Trophoblast cell (in vitro differentiated cells and primary cell): ENCODE data around the gene POPDC2.

Experiments used
- DNase-seq, 2 donors: peaks; one replicate each; pipeline ENCODE4 v3.0.0-alpha.2; 2016
- H2AFZ ChIP-seq: 2 replicates; pipeline ENCODE4 v1.6.1; 2013; ENCODE audit warnings: low read length, moderate library complexity, mild to moderate bottlenecking; ENCODE audit not compliant: insufficient read depth, poor library complexity
- H2AK5ac ChIP-seq: 2 replicates; pipeline ENCODE4 v1.6.1; 2013; ENCODE audit warnings: mild to moderate bottlenecking, low read length
- H2BK120ac ChIP-seq: 2 replicates; pipeline ENCODE4 v1.6.1; 2013; ENCODE audit warnings: low read length, mild to moderate bottlenecking, moderate library complexity; ENCODE audit not compliant: insufficient read depth, poor library complexity
- H2BK12ac ChIP-seq: 2 replicates; pipeline ENCODE4 v1.6.1; 2013; ENCODE audit warnings: mild to moderate bottlenecking, low read length, moderate library complexity
- H2BK5ac ChIP-seq: 2 replicates; pipeline ENCODE4 v1.6.1; 2013; ENCODE audit warnings: low read length, low read depth, moderate library complexity, mild to moderate bottlenecking; ENCODE audit not compliant: poor library complexity
- H3K14ac ChIP-seq: 2 replicates; pipeline ENCODE4 v1.6.1; 2013; ENCODE audit warnings: mild to moderate bottlenecking, low read length
- H3K18ac ChIP-seq: 2 replicates; pipeline ENCODE4 v1.6.1; 2013; ENCODE audit warnings: mild to moderate bottlenecking, low read length
- H3K23ac ChIP-seq: 2 replicates; pipeline ENCODE4 v1.6.1; 2013; ENCODE audit warnings: low read length
- H3K27ac ChIP-seq: 2 replicates; pipeline ENCODE4 v1.5.1; 2013; ENCODE audit warnings: low read depth, mild to moderate bottlenecking, inconsistent platforms, low read length, moderate library complexity
- H3K27me3 ChIP-seq: 2 replicates; pipeline ENCODE4 v1.6.1; 2013; ENCODE audit warnings: inconsistent platforms, mild to moderate bottlenecking, low read length, moderate library complexity; ENCODE audit not compliant: insufficient read depth
- H3K36me3 ChIP-seq, 2 experiments: 1 replicate in 1 of 2; 2 replicates in 1 of 2; pipeline ENCODE4 v1.6.1; 2013; ENCODE audit warnings: low read length in 2 of 2, mild to moderate bottlenecking in 2 of 2, moderate library complexity in 1 of 2; ENCODE audit not compliant: insufficient read depth in 2 of 2, control insufficient read depth in 1 of 2
- H3K4ac ChIP-seq: 2 replicates; pipeline ENCODE4 v1.6.1; 2013; ENCODE audit warnings: low read depth, mild to moderate bottlenecking, low read length, moderate library complexity
- H3K4me1 ChIP-seq, 2 experiments: 1 replicate in 1 of 2; 2 replicates in 1 of 2; pipeline ENCODE4 v1.6.1; 2013; ENCODE audit warnings: low read length in 2 of 2, mild to moderate bottlenecking in 2 of 2, moderate library complexity in 1 of 2; ENCODE audit not compliant: insufficient read depth in 2 of 2, control insufficient read depth in 1 of 2
- H3K4me2 ChIP-seq: 2 replicates; pipeline ENCODE4 v1.6.1; 2013; ENCODE audit warnings: inconsistent platforms, mild to moderate bottlenecking, low read length, moderate library complexity
- H3K4me3 ChIP-seq: 2 replicates; pipeline ENCODE4 v1.5.1; 2013; ENCODE audit warnings: mild to moderate bottlenecking, low read depth, low read length, inconsistent platforms
- H3K79me1 ChIP-seq: one replicate; pipeline ENCODE4 v1.6.1; 2013; ENCODE audit warnings: low read length
- H3K79me2 ChIP-seq: 2 replicates; pipeline ENCODE4 v1.6.1; 2013; ENCODE audit warnings: low read length, mild to moderate bottlenecking; ENCODE audit not compliant: control insufficient read depth, insufficient read depth, poor library complexity
- H3K9ac ChIP-seq: 2 replicates; pipeline ENCODE4 v1.6.1; 2013; ENCODE audit warnings: mild to moderate bottlenecking, low read length
- H3K9me3 ChIP-seq: 2 replicates; pipeline ENCODE4 v1.6.1; 2013; ENCODE audit warnings: low read depth, mild to moderate bottlenecking, control low read depth, inconsistent platforms, low read length; ENCODE audit not compliant: insufficient read depth
- H4K12ac ChIP-seq: 2 replicates; pipeline ENCODE4 v1.6.1; 2013; ENCODE audit warnings: low read depth, mild to moderate bottlenecking, low read length, moderate library complexity
- H4K8ac ChIP-seq: 2 replicates; pipeline ENCODE4 v1.6.1; 2013; ENCODE audit warnings: low read depth, mild to moderate bottlenecking, low read length, moderate library complexity
- H4K91ac ChIP-seq: one replicate; pipeline ENCODE4 v1.6.1; 2013; ENCODE audit warnings: low read depth, mild to moderate bottlenecking, low read length, moderate library complexity
- WGBS: extraction: QIAGEN DNeasy Blood & Tissue Kit; methylation state at CpG from one replicate; pipeline ENCODE4 v1.1.7; 2013; ENCODE audit warnings: missing lambda C conversion rate; ENCODE audit not compliant: insufficient read length, insufficient coverage; ENCODE audit errors: extremely low coverage; 5-methylcytosine and 5-hydroxymethylcytosine counted together

The POPDC2 gene

GRCh38 chr3:119616056-119616455 is 44.3 kb downstream of the POPDC2 start:
- peaks cover 1% of the 10 kb centered on the region for H3K9me3 ChIP-seq
- no peak overlapping the region for H2BK12ac ChIP-seq
- H3K14ac ChIP-seq = no peak overlapping the region
- H2BK5ac ChIP-seq = no peak overlapping the region
- no peaks in the 10 kb centered on the region for H3K27me3 ChIP-seq
- H3K4me1 ChIP-seq = no peaks in the 10 kb centered on the region
- H4K8ac ChIP-seq = no peak overlapping the region
- no peak overlapping the region for H3K9ac ChIP-seq
- H3K36me3 ChIP-seq = no peaks in the 10 kb centered on the region
- no peak overlapping the region for H4K91ac ChIP-seq
- H3K23ac ChIP-seq = no peak overlapping the region
- H3K18ac ChIP-seq = no peak overlapping the region
- no peak overlapping the region for H4K12ac ChIP-seq
- H3K79me1 ChIP-seq = no peaks in the 10 kb centered on the region
- H3K79me2 ChIP-seq = no peaks in the 10 kb centered on the region
- no CpG with 5 or more reads among the region's 4 CpGs for WGBS
- H2AK5ac ChIP-seq = no peak overlapping the region
- H3K4ac ChIP-seq = no peak overlapping the region
- H3K27ac ChIP-seq = no peak overlapping the region
- no peak overlapping the region for H3K4me2 ChIP-seq
- DNase-seq = no peak
- no peak overlapping the region for H3K4me3 ChIP-seq
- no peak overlapping the region for H2AFZ ChIP-seq
- no peak overlapping the region for H2BK120ac ChIP-seq

DNA sequence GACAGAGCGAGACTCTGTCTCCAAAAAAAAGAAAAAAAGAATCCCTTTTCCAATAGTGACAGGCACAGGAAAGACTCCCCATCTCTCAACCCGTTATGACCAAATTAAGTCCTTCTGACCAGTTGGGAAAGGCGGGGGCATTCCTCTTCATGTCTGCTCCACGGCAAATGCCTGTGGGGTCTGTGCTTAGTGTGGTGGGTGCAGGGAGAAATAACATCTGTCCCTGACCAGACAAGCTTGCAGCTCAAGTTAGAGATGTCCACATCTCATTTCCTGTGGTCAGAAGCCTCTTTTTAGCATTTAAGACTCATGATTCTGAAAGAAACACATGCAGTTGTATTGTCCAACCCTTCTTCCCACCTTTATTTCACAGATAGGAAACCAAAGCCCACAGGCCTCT is 46.5 kb downstream of the POPDC2 start:
- whole genome bisulfite sequencing = no CpG with 5 or more reads among the region's 4 CpGs

DNA sequence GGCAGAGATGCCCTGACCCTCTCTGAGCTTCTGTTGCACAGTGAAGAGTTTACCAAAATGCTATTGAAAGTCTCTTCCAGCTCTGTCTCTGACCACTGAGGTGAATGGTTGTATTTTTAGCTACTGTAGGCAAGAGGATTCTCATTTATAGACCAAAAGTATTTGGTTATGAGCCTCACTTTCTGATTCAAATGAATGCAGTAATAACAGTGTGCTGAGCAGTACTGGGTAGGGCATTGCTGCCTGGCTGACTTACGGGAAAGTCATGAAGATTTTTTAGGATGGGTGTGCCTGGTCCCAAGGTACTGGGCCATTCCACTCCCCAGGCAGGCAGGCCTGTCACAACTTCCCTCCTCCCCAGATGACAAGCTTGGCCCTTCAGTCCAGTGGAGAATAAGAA is 47.2 kb downstream of the POPDC2 start:
- Histone ChIP-seq H3K9ac (no peak overlapping the region), H3K4me2 (no peak overlapping the region), H2BK5ac (no peak overlapping the region), H3K79me1 (no peaks in the 10 kb centered on the region), H3K14ac (no peak overlapping the region), H2AFZ (no peak overlapping the region), H3K23ac (no peak overlapping the region), H4K91ac (no peak overlapping the region), H3K79me2 (no peaks in the 10 kb centered on the region), H3K18ac (no peak overlapping the region), H2BK120ac (no peak overlapping the region), H3K4ac (no peak overlapping the region), H3K27ac (no peak overlapping the region), H3K36me3 (no peaks in the 10 kb centered on the region), H4K8ac (no peak overlapping the region), H4K12ac (no peak overlapping the region), H3K9me3 (peaks cover 1% of the 10 kb centered on the region), H3K27me3 (no peaks in the 10 kb centered on the region), H2BK12ac (no peak overlapping the region), H3K4me1 (peaks cover 3 to 6% of the 10 kb centered on the region in 2 experiments), H2AK5ac (no peak overlapping the region), H3K4me3 (no peak overlapping the region)
- no peak for DNase-seq
- no CpG with 5 or more reads among the region's 1 CpG for WGBS

More for the DNA sequence above, 46.5 kb downstream of the POPDC2 start:
- no peak overlapping the region for H3K18ac ChIP-seq
- H3K14ac ChIP-seq = no peak overlapping the region
- no peak for DNase-seq
- H2BK120ac ChIP-seq = no peak overlapping the region
- H3K4ac ChIP-seq = no peak overlapping the region
- H3K9ac ChIP-seq = no peak overlapping the region
- H2AFZ ChIP-seq = no peak overlapping the region
- H4K12ac ChIP-seq = no peak overlapping the region
- H3K79me1 ChIP-seq = no peaks in the 10 kb centered on the region
- peaks cover 1% of the 10 kb centered on the region for H3K9me3 ChIP-seq
- H4K8ac ChIP-seq = no peak overlapping the region
- H3K79me2 ChIP-seq = no peaks in the 10 kb centered on the region
- no peak overlapping the region for H3K23ac ChIP-seq
- no peak overlapping the region for H3K27ac ChIP-seq
- H3K4me2 ChIP-seq = no peak overlapping the region
- no peak overlapping the region for H4K91ac ChIP-seq
- no peak overlapping the region for H3K4me3 ChIP-seq
- peaks cover 3 to 6% of the 10 kb centered on the region in 2 experiments for H3K4me1 ChIP-seq
- no peak overlapping the region for H2BK12ac ChIP-seq
- no peak overlapping the region for H2AK5ac ChIP-seq
- no peaks in the 10 kb centered on the region for H3K36me3 ChIP-seq
- H3K27me3 ChIP-seq = no peaks in the 10 kb centered on the region
- no peak overlapping the region for H2BK5ac ChIP-seq

DNA sequence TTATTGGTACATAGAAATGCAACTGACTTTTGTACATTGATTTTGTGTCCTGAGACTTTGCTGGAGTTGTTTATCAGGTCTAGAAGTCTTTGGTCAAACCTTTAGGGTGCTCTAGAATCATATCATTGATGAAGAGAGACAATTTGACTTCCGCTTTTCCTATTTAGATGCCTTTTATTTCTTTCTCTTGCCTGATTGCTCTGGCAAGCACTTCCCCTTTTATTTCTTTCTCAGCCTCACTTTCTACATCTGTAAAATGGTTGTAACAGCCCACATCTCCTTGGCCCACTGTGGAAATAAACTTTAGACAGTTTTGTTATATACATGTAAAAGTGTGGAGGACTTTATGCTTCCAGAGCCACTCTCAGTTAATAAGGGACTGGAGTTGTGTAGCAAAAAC is 48.7 kb downstream of the POPDC2 start:
- Histone ChIP-seq H3K27me3 (no peaks in the 10 kb centered on the region), H3K79me2 (no peaks in the 10 kb centered on the region), H3K9ac (no peak overlapping the region), H4K8ac (no peak overlapping the region), H3K18ac (no peak overlapping the region), H4K12ac (no peak overlapping the region), H3K36me3 (no peaks in the 10 kb centered on the region), H3K23ac (no peak overlapping the region), H4K91ac (no peak overlapping the region), H2BK5ac (no peak overlapping the region), H3K14ac (no peak overlapping the region), H3K4me2 (no peak overlapping the region), H2AK5ac (no peak overlapping the region), H3K27ac (no peak overlapping the region), H2BK12ac (no peak overlapping the region), H2AFZ (no peak overlapping the region), H2BK120ac (no peak overlapping the region), H3K4me1 (peaks cover 3 to 6% of the 10 kb centered on the region in 2 experiments), H3K4ac (no peak overlapping the region), H3K79me1 (no peaks in the 10 kb centered on the region), H3K9me3 (peaks cover 1% of the 10 kb centered on the region), H3K4me3 (no peak overlapping the region)
- no CpG with 5 or more reads among the region's 1 CpG for WGBS
- DNase-seq = no peak
